ENCODE measurements around the gene ATG5. TPM values are rescaled to one million over a fixed set of nuclear protein-coding genes. Genes with fewer than 3 reads are reported as not detected.

The ATG5 gene
- polyA plus RNA-seq, 1 experiment: 53.9 TPM

DNA sequence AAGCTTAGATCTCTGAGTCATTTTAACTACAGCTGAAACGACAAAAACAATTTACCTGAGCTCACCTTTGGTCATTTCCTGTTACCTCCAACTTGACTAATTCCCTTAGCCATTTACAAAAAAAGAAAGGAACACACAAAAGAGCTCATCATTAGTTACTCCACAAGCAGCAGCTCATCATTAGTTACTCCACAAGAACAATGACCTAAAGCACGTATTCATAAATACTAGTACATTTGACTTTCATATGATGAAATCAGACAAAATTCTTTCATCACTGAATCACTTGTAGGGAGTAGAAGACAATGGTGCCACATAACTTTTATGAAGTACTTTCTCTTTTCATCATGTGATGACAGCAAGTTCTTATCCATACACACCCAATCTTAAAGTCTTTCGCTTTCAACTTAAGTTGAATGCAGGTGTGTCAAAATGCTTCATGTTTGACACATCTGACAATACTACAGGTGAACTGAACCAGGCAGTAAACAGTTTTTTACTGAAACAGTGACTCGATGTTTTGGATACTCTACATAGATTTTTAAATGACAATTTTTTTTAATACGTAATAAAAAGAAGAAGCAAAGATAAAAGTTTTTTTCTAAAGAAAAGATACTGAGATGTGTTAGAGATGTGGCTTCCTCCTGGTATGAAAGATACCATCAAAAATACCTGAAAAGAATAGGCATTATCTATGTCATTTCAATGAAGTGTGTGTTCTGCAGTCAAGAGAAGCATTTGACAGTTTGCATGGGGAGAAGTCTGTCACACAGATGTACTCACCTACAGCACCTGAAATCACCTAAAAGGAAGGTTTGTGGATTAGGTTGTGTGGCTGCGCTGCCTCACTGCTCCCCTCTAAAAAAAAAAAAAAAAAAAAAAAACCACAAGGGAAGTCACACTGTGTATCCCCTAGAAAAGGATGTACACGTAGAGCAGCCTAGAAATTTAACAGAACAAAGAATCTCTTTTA is 130.3 kb downstream of the ATG5 start:
- H3K4me3 ChIP-seq (ENCODE audit: low read depth, low read length): no peak overlapping the region
- DNase-seq (ENCODE audit: low read depth, low spot score): no peak
- POLR2A ChIA-PET: interaction anchor here (1.1 kb wide), 1 partner anchor 13 kb away, joined by 4 read pairs; no protein-coding TSS in a partner anchor
- no peak overlapping the region for H3K27ac ChIP-seq (ENCODE audit: low read depth, low read length)
- CTCF ChIA-PET: interaction anchor here (1.1 kb wide), 1 partner anchor 106 kb away, joined by 3 read pairs; no protein-coding TSS in a partner anchor
- TF ChIP-seq CTCF (IDR thresholded peaks at IDR 0.05; ENCODE audit: low read depth, low read length): no peak
- no peaks in the 10 kb centered on the region for H3K9me3 ChIP-seq (ENCODE audit: control insufficient read depth, insufficient read depth, low read length)
- H3K27me3 ChIP-seq (ENCODE audit: control insufficient read depth, insufficient read depth, low read length): no peaks in the 10 kb centered on the region

DNA sequence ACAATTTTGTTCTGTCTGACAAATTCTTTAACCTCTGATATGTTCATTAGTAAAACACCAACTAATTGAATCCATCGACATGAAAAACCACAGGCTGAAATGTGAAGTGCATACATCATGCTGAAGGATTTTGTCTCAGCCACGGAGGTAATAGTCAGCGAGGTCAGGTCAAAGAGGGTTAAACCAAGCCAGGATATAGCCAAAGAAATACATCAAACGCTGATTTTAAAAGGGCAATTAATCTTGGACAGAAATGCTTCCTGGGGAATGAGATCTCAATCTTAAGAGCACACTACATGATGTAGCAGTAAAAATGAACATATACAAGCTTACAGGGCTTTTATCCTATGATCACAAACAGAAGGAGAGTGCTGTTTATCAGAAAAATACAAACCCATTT is 132.7 kb downstream of the ATG5 start:
- no peak for TF ChIP-seq CTCF (IDR thresholded peaks at IDR 0.05; ENCODE audit: low read depth, low read length)
- no peak overlapping the region for H3K27ac ChIP-seq (ENCODE audit: low read depth, low read length)
- no peak for DNase-seq (ENCODE audit: low read depth, low spot score)
- no peaks in the 10 kb centered on the region for H3K27me3 ChIP-seq (ENCODE audit: control insufficient read depth, insufficient read depth, low read length)
- ChIA-PET CTCF (interaction anchor here (1.7 kb wide), 1 partner anchor 30 kb away, joined by 8 read pairs; no protein-coding TSS in a partner anchor), POLR2A (no interaction called here)
- H3K9me3 ChIP-seq (ENCODE audit: control insufficient read depth, insufficient read depth, low read length): no peaks in the 10 kb centered on the region
- no peak overlapping the region for H3K4me3 ChIP-seq (ENCODE audit: low read depth, low read length)

DNA sequence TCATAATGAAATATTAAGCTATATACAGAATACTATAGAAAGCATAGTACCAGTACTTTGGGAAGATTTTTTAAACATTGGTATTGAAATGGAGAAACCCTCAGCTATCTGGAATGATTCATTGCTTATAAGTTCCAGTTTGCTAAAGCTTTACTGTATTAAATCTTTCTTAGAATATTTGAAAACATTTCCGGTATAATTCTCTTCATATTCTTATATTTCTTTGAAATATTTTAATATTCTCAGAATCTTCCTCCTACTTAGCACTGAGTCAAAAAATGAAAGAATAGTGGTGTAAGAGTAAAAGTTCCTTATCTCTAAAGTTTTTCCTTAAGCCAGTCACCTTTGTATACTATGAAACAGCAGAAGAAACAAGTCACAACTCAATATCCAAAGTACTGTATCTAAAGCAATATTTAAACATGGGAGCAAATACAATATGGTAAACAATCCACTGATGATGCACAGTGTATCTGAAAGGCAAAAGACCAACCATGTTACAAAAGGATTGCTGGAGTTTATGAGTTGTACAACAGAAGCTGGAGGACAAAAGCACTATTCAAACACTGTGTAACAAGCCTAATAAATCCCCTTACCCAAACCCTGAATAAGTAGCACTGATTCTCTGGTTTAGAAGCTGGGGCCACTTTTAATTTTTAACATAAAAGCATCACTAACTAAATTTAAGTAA is 137.3 kb downstream of the ATG5 start:
- POLR2A ChIA-PET: no interaction called here
- Histone ChIP-seq H3K4me3 (ENCODE audit: low read depth, low read length) (no peak overlapping the region), H3K27me3 (ENCODE audit: control insufficient read depth, insufficient read depth, low read length) (no peaks in the 10 kb centered on the region), H3K27ac (ENCODE audit: low read depth, low read length) (no peak overlapping the region), H3K9me3 (ENCODE audit: control insufficient read depth, insufficient read depth, low read length) (no peaks in the 10 kb centered on the region)
- CTCF ChIA-PET: interaction anchor here (1.1 to 1.3 kb wide), 2 partner anchors 24 to 35 kb away, joined by 4 to 5 read pairs; no protein-coding TSS in a partner anchor
- no peak for DNase-seq (ENCODE audit: low read depth, low spot score)
- TF ChIP-seq CTCF (IDR thresholded peaks at IDR 0.05; ENCODE audit: low read depth, low read length): no peak

GRCh38 chr6:106187424-106187982 is 138.1 kb downstream of the ATG5 start:
- Histone ChIP-seq H3K27me3 (ENCODE audit: control insufficient read depth, insufficient read depth, low read length) (no peaks in the 10 kb centered on the region), H3K9me3 (ENCODE audit: control insufficient read depth, insufficient read depth, low read length) (no peaks in the 10 kb centered on the region), H3K4me3 (ENCODE audit: low read depth, low read length) (no peak overlapping the region), H3K27ac (ENCODE audit: low read depth, low read length) (no peak overlapping the region)
- ChIA-PET CTCF (interaction anchor here (0.8 to 1.1 kb wide), 2 partner anchors 36 to 114 kb away, joined by 3 to 4 read pairs; no protein-coding TSS in a partner anchor), POLR2A (no interaction called here)
- DNase-seq (ENCODE audit: low read depth, low spot score): no peak
- no peak for TF ChIP-seq CTCF (IDR thresholded peaks at IDR 0.05; ENCODE audit: low read depth, low read length)
